C4-2B (cell line): ENCODE data around the gene GPRC5D.
A peak's percentile ranks its signal among the peaks of the same experiment; 100 is the strongest.

Experiments
- ZFX ChIP-seq: fragments of 450-650 bp; IDR thresholded peaks from 2 replicates; pipeline ENCODE4 v1.6.1; 2017
- TF ChIP-seq, protein P1 (sequence below): fragments of 450-650 bp; conservative IDR thresholded peaks from 2 replicates; pipeline ENCODE4 v1.5.1; 2017; ENCODE audit warnings: mild to moderate bottlenecking

GRCh38 chr12:12999959-13000615, 48.1 kb upstream of the GPRC5D start, which contains the start of gene HEBP1:
- TF ChIP-seq, protein P1, sequence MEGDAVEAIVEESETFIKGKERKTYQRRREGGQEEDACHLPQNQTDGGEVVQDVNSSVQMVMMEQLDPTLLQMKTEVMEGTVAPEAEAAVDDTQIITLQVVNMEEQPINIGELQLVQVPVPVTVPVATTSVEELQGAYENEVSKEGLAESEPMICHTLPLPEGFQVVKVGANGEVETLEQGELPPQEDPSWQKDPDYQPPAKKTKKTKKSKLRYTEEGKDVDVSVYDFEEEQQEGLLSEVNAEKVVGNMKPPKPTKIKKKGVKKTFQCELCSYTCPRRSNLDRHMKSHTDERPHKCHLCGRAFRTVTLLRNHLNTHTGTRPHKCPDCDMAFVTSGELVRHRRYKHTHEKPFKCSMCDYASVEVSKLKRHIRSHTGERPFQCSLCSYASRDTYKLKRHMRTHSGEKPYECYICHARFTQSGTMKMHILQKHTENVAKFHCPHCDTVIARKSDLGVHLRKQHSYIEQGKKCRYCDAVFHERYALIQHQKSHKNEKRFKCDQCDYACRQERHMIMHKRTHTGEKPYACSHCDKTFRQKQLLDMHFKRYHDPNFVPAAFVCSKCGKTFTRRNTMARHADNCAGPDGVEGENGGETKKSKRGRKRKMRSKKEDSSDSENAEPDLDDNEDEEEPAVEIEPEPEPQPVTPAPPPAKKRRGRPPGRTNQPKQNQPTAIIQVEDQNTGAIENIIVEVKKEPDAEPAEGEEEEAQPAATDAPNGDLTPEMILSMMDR, result 0 out of 2 replicates have a peak, but pooled peaks have one; percentile 7
- peak; percentile 73 for TF ChIP-seq ZFX
